Anterior cingulate cortex (tissue), 58 donors: ENCODE results near the gene KRTAP20-3.

ENCODE experiments used
- DNase-seq, 58 donors: peaks; one replicate each; lab custom pipeline; 2025; lab: John Stamatoyannopoulos, UW

Gene KRTAP20-3

DNA sequence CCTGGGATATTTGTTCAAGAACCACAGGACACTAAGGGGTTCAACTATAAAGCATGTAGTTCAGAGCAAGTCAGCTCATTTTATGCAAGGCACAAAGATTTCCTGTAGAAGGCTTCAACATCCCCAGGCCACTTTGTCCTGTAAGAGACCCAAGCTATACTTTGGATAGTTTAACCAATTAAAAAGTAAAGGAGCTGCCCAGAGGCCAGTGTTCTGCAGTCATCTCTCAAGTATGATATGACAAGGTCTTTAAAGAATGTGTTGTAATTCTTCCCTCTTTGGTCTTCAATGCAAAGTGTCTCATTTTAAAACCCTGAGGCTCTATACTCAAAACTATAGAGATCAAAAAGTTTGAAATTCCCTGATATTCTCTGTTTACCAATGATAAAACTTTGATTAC is 34.1 kb downstream of the KRTAP20-3 start:
- DNase-seq = no peak

DNA sequence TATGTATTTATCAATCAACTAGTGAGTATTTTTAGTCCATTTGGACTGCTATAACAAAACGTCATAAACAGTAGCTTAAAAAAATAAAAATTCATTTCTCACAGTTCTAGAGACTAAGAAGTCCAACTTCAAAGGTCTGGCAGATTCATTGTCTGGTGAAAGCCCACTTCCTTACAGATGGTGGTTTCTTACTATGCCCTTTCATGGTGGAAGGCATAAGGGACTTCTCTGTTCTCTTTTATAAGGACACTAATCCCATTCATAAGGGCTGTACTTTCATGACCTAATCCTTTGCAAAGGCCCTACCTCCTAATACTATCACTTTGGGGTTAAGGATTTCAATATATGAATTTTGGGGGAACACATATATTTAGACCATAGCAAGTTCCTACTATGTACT is 37.9 kb downstream of the KRTAP20-3 start:
- DNase-seq = no peak

DNA sequence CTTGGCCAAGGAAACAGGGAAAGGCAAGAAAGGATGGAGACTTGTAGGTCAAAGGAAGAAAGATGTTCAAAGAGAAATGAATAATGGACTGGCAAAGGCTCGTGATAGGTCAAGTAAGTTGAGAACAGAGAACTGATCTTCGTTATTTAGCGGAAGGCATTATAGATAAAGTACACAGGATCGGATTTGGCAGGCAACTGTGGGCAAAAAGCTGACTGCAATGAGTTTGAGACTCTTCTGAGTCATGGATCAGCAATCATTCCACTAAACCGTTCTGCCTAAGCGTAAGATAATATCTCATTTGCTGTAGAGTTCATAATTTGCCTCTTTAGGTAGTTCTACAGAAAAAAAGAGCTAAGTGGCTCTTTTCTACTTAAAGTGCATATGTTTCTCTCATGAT is 41.8 kb downstream of the KRTAP20-3 start:
- no peak for DNase-seq

DNA sequence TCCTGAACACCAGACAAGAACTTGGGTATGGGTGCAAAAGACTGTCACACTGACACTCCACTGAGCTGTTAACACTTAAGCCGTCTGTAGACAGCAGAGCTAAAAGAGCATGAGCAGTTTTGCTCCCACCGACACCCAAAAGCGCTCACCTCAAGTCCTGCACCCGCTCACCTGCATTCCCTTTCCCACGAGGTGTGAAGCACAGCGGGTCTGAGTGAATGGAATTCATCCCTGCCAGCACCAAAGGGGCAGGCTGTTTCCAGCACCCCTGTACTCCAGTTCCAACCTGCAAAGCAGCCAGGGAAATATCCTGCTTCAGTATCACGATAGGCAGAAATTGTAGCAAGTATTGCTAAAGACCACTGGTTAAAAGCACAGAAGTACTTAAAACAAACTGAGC is 47.2 kb downstream of the KRTAP20-3 start:
- DNase-seq = no peak
